Karpas-422 (cell line): ENCODE data around the gene NFATC3. TPM values are rescaled to one million over a fixed set of nuclear protein-coding genes. Genes with fewer than 3 reads are reported as not detected.

Experiments used
- DNase-seq: peaks from one replicate; pipeline ENCODE4 v3.0.0-alpha.2; 2015
- H2AFZ ChIP-seq: fragments of 200-600 bp; sonication (generic); 2 replicates; pipeline ENCODE4 v1.6.1; 2014; ENCODE audit warnings: antibody characterized with exemption, low read length, mixed read lengths
- H3K27ac ChIP-seq: fragments of 200-600 bp; sonication (generic); 2 replicates; pipeline ENCODE4 v1.5.1; 2014; ENCODE audit warnings: mild to moderate bottlenecking, low read length, moderate library complexity
- H3K27me3 ChIP-seq: fragments of 200-600 bp; sonication (generic); 2 replicates; pipeline ENCODE4 v1.6.1; 2014; ENCODE audit warnings: low read length, mixed read lengths
- H3K36me3 ChIP-seq: fragments of 200-600 bp; sonication (generic); 2 replicates; pipeline ENCODE4 v1.6.1; 2014; ENCODE audit warnings: low read length, mixed read lengths; ENCODE audit not compliant: insufficient read depth
- H3K4me1 ChIP-seq: fragments of 200-600 bp; sonication (generic); 2 replicates; pipeline ENCODE4 v1.6.1; 2014; ENCODE audit warnings: mild to moderate bottlenecking, low read length, mixed read lengths
- H3K4me2 ChIP-seq: fragments of 200-600 bp; sonication (generic); 2 replicates; pipeline ENCODE4 v1.6.1; 2014; ENCODE audit warnings: low read length, low read depth, mild to moderate bottlenecking; ENCODE audit not compliant: poor library complexity, severe bottlenecking
- H3K4me3 ChIP-seq: fragments of 200-600 bp; sonication (generic); 2 replicates; pipeline ENCODE4 v1.5.1; 2014; ENCODE audit warnings: mild to moderate bottlenecking, antibody characterized with exemption, low read length, mixed read lengths
- H3K79me2 ChIP-seq: fragments of 200-600 bp; sonication (generic); 2 replicates; pipeline ENCODE4 v1.6.1; 2014; ENCODE audit warnings: mild to moderate bottlenecking, low read length, mixed read lengths
- H3K9ac ChIP-seq: fragments of 200-600 bp; sonication (generic); 2 replicates; pipeline ENCODE4 v1.6.0; 2014; ENCODE audit warnings: low read length
- H3K9me2 ChIP-seq: fragments of 200-600 bp; sonication (generic), shearing (Covaris generic); replicated peaks from 2 replicates; pipeline ENCODE4 v1.6.0; 2014; ENCODE audit warnings: mild to moderate bottlenecking, low read length, moderate library complexity; ENCODE audit not compliant: insufficient read depth
- H3K9me3 ChIP-seq: fragments of 300-700, 200-600 bp; sonication (generic); 2 replicates; pipeline ENCODE4 v1.6.1; 2014; ENCODE audit warnings: low read length, mixed read lengths
- H4K20me1 ChIP-seq: fragments of 200-600 bp; sonication (generic); 2 replicates; pipeline ENCODE4 v1.6.1; 2014; ENCODE audit warnings: mild to moderate bottlenecking, antibody characterized with exemption, low read length, low read depth; ENCODE audit not compliant: insufficient read depth
- total RNA-seq: library from RNA; depleted of rRNA; stranded (reverse); fragments of >200 nt; shearing (Covaris generic); gene quantifications from 2 replicates; pipeline ENCODE4 v1.2.3, GENCODE V29; 2014; ENCODE audit warnings: low replicate concordance

Gene NFATC3
- total RNA-seq, 1 experiment from 2014 or later: 72.3 TPM

- Histone ChIP-seq H2AFZ (no peak overlapping the region), H3K9ac (peak overlapping the region; percentile 96), H3K79me2 (peaks cover 22% of the 10 kb centered on the region), H3K27me3 (no peaks in the 10 kb centered on the region), H3K4me2 (no peak overlapping the region), H3K9me3 (no peaks in the 10 kb centered on the region), H3K9me2 (no peaks in the 10 kb centered on the region), H4K20me1 (peaks cover 7% of the 10 kb centered on the region), H3K27ac (peak overlapping the region; percentile 93), H3K4me3 (no peak overlapping the region), H3K36me3 (0 out of 2 replicates have a peak, but pooled peaks cover 3% of the 10 kb centered on the region), H3K4me1 (peaks cover 66% of the 10 kb centered on the region)
- DNase-seq: no peak
Measured at GRCh38 chr16:68082629-68083238, 2.4 kb upstream of the NFATC3 start.

GRCh38 chr16:68083239-68083781 lies 1.9 kb upstream of the NFATC3 start:
- H3K9ac ChIP-seq: peak overlapping the region; percentile 96
- H3K4me3 ChIP-seq: no peak overlapping the region
- peaks cover 26% of the 10 kb centered on the region for H3K79me2 ChIP-seq
- H4K20me1 ChIP-seq: peaks cover 7% of the 10 kb centered on the region
- H3K4me1 ChIP-seq: peaks cover 67% of the 10 kb centered on the region
- H3K27me3 ChIP-seq: no peaks in the 10 kb centered on the region
- H2AFZ ChIP-seq: no peak overlapping the region
- no peak overlapping the region for H3K4me2 ChIP-seq
- H3K27ac ChIP-seq: peak overlapping the region; percentile 93
- DNase-seq: no peak
- H3K9me3 ChIP-seq: no peaks in the 10 kb centered on the region
- H3K36me3 ChIP-seq: 0 out of 2 replicates have a peak, but pooled peaks cover 3% of the 10 kb centered on the region
- no peaks in the 10 kb centered on the region for H3K9me2 ChIP-seq

- Histone ChIP-seq H2AFZ (0 out of 2 replicates have a peak overlapping the region, but pooled peaks have one; percentile 4), H3K79me2 (peaks cover 33% of the 10 kb centered on the region), H3K4me1 (peaks cover 69% of the 10 kb centered on the region), H3K9me3 (no peaks in the 10 kb centered on the region), H3K4me3 (peak overlapping the region; percentile 78; the same call in 1 of the 2 replicates), H3K36me3 (0 out of 2 replicates have a peak, but pooled peaks cover 2% of the 10 kb centered on the region), H4K20me1 (peaks cover 10% of the 10 kb centered on the region), H3K27ac (peak overlapping the region; percentile 93), H3K9me2 (no peaks in the 10 kb centered on the region), H3K4me2 (peak overlapping the region; percentile 94), H3K9ac (peak overlapping the region; percentile 96), H3K27me3 (no peaks in the 10 kb centered on the region)
- no peak for DNase-seq
Measured at GRCh38 chr16:68083861-68084503, 1.2 kb upstream of the NFATC3 start.

- peak overlapping the region; percentile 96 for H3K9ac ChIP-seq
- no peaks in the 10 kb centered on the region for H3K27me3 ChIP-seq
- peaks cover 40% of the 10 kb centered on the region for H3K79me2 ChIP-seq
- no peaks in the 10 kb centered on the region for H3K9me2 ChIP-seq
- peaks cover 14% of the 10 kb centered on the region for H4K20me1 ChIP-seq
- H3K4me3 ChIP-seq: peak overlapping the region; percentile 78
- peak overlapping the region; percentile 94 for H3K4me2 ChIP-seq
- peaks cover 69% of the 10 kb centered on the region for H3K4me1 ChIP-seq
- no peaks in the 10 kb centered on the region for H3K9me3 ChIP-seq
- H3K36me3 ChIP-seq: no peaks in the 10 kb centered on the region
- DNase-seq: peak; percentile 96
- H3K27ac ChIP-seq: peak overlapping the region; percentile 93
- peak overlapping the region; percentile 90; the same call in 1 of the 2 replicates for H2AFZ ChIP-seq
Measured at GRCh38 chr16:68084504-68085258, 489 bp upstream of the NFATC3 start.

GRCh38 chr16:68086336-68086841 lies 1.2 kb downstream of the NFATC3 start:
- H4K20me1 ChIP-seq: peaks cover 19% of the 10 kb centered on the region
- no peaks in the 10 kb centered on the region for H3K36me3 ChIP-seq
- peak overlapping the region; percentile 90 for H3K27ac ChIP-seq
- no peaks in the 10 kb centered on the region for H3K9me3 ChIP-seq
- peak overlapping the region; percentile 96 for H3K4me3 ChIP-seq
- peak overlapping the region; percentile 93 for H3K9ac ChIP-seq
- peak; percentile 69 for DNase-seq
- H2AFZ ChIP-seq: no peak overlapping the region
- H3K4me1 ChIP-seq: peaks cover 78% of the 10 kb centered on the region
- H3K4me2 ChIP-seq: peak overlapping the region; percentile 94
- peaks cover 57% of the 10 kb centered on the region for H3K79me2 ChIP-seq
- H3K27me3 ChIP-seq: no peaks in the 10 kb centered on the region
- H3K9me2 ChIP-seq: no peaks in the 10 kb centered on the region

GRCh38 chr16:68086860-68087268 lies 1.7 kb downstream of the NFATC3 start:
- Histone ChIP-seq H3K9me3 (no peaks in the 10 kb centered on the region), H3K4me1 (peaks cover 78% of the 10 kb centered on the region), H4K20me1 (peaks cover 19% of the 10 kb centered on the region), H2AFZ (no peak overlapping the region), H3K9me2 (no peaks in the 10 kb centered on the region), H3K4me3 (peak overlapping the region; percentile 96), H3K27me3 (no peaks in the 10 kb centered on the region), H3K4me2 (peak overlapping the region; percentile 94), H3K9ac (peak overlapping the region; percentile 93), H3K79me2 (peaks cover 61% of the 10 kb centered on the region), H3K27ac (peak overlapping the region; percentile 90), H3K36me3 (no peaks in the 10 kb centered on the region)
- DNase-seq: no peak

DNA sequence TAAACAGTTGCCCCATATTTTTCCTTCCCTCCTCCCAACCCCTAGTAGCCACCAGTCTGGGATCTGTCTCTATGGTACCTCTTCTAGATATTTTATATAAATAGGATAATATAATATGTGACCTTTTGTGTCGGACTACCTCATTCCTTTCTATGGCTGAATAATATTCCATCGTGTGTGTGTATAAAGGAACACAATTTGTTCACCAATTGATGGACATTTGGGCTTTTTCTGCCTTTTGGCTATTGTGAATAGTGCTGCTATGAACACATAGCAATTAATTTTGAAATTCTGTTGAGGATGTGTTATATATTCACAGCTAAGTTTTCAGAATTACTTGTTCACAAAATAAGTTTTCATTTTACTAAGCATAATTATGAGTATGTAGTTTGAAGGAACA lies 2.5 kb downstream of the NFATC3 start:
- peak overlapping the region; percentile 96 for H3K4me3 ChIP-seq
- peak overlapping the region; percentile 94 for H3K4me2 ChIP-seq
- H2AFZ ChIP-seq: no peak overlapping the region
- peak overlapping the region; percentile 93; the same call in 1 of the 2 replicates for H3K9ac ChIP-seq
- no peaks in the 10 kb centered on the region for H3K36me3 ChIP-seq
- H4K20me1 ChIP-seq: peaks cover 20% of the 10 kb centered on the region
- H3K27ac ChIP-seq: peak overlapping the region; percentile 90; the same call in 1 of the 2 replicates
- H3K27me3 ChIP-seq: no peaks in the 10 kb centered on the region
- peaks cover 70% of the 10 kb centered on the region for H3K79me2 ChIP-seq
- no peaks in the 10 kb centered on the region for H3K9me2 ChIP-seq
- H3K4me1 ChIP-seq: peaks cover 76% of the 10 kb centered on the region
- no peaks in the 10 kb centered on the region for H3K9me3 ChIP-seq
- no peak for DNase-seq
